ENCODE data around the gene SMC1B.
"Not testable (repeated sequence)": the region's sequence is repeated elsewhere in the genome, so short reads cannot be mapped to it uniquely, and the experiment has no call there.

SMC1B gene

GRCh38 chr22:45304971-45305370 is 108.4 kb downstream of the SMC1B start:
- DNase-seq (ENCODE audit: low spot score) = no peak
- POLR2A ChIA-PET (ENCODE audit: low non-redundant PET) = no interaction called here
- no peak overlapping the region for H3K27ac ChIP-seq
- TF ChIP-seq CTCF (conservative IDR thresholded peaks at IDR 0.05; ENCODE audit: low read depth) = no peak
- CTCF ChIA-PET = no interaction called here

GRCh38 chr22:45303181-45303580 is 110.2 kb downstream of the SMC1B start:
- TF ChIP-seq CTCF (conservative IDR thresholded peaks at IDR 0.05; ENCODE audit: low read depth) = no peak
- no peak overlapping the region for H3K27ac ChIP-seq
- CTCF ChIA-PET = no interaction called here
- POLR2A ChIA-PET (ENCODE audit: low non-redundant PET) = no interaction called here
- DNase-seq (ENCODE audit: low spot score) = no peak

GRCh38 chr22:45302751-45303150 is 110.6 kb downstream of the SMC1B start:
- CTCF ChIA-PET = no interaction called here
- POLR2A ChIA-PET (ENCODE audit: low non-redundant PET) = no interaction called here
- DNase-seq (ENCODE audit: low spot score) = no peak
- H3K27ac ChIP-seq = peak overlapping the region; percentile 68
- TF ChIP-seq CTCF (conservative IDR thresholded peaks at IDR 0.05; ENCODE audit: low read depth) = no peak

GRCh38 chr22:45298934-45299505 is 114.4 kb downstream of the SMC1B start:
- H3K27ac ChIP-seq = no peak overlapping the region
- POLR2A ChIA-PET (ENCODE audit: low non-redundant PET) = no interaction called here
- CTCF ChIA-PET = no interaction called here
- TF ChIP-seq CTCF (conservative IDR thresholded peaks at IDR 0.05; ENCODE audit: low read depth) = no peak
- DNase-seq (ENCODE audit: low spot score) = no peak

GRCh38 chr22:45296628-45297297 is 116.6 kb downstream of the SMC1B start:
- no peak for DNase-seq (ENCODE audit: low spot score)
- CTCF ChIA-PET = no interaction called here
- no peak overlapping the region for H3K27ac ChIP-seq
- POLR2A ChIA-PET (ENCODE audit: low non-redundant PET) = no interaction called here
- no peak for TF ChIP-seq CTCF (conservative IDR thresholded peaks at IDR 0.05; ENCODE audit: low read depth)

- CTCF ChIA-PET = no interaction called here
- POLR2A ChIA-PET (ENCODE audit: low non-redundant PET) = no interaction called here
Observed at GRCh38 chr22:45295492-45295891, 117.9 kb downstream of the SMC1B start.

GRCh38 chr22:45295004-45295403 is 118.4 kb downstream of the SMC1B start:
- H3K27ac ChIP-seq; DNase-seq (ENCODE audit: low spot score); POLR2A ChIA-PET (ENCODE audit: low non-redundant PET); CTCF ChIA-PET: not testable (repeated sequence)

More at GRCh38 chr22:45295492-45295891, 117.9 kb downstream of the SMC1B start:
- no peak overlapping the region for H3K27ac ChIP-seq
- no peak for DNase-seq (ENCODE audit: low spot score)
- TF ChIP-seq CTCF (conservative IDR thresholded peaks at IDR 0.05; ENCODE audit: low read depth) = no peak

Measured in RWPE1 (cell line).